Endodermal cell (in vitro differentiated cells): ENCODE results near the gene DEPDC7. TPM values are rescaled to one million over a fixed set of nuclear protein-coding genes. Genes with fewer than 3 reads are reported as not detected.

Source experiments
- DNase-seq: peaks from one replicate; pipeline ENCODE4 v3.0.0-alpha.2; 2017
- H3K27ac ChIP-seq: 2 replicates; pipeline ENCODE4 v1.5.1; 2013; ENCODE audit warnings: mild to moderate bottlenecking, low read depth, low read length, moderate library complexity
- H3K27me3 ChIP-seq: 2 replicates; pipeline ENCODE4 v1.6.1; 2013; ENCODE audit warnings: mild to moderate bottlenecking, low read length, moderate library complexity; ENCODE audit not compliant: insufficient read depth, control insufficient read depth, poor library complexity, severe bottlenecking
- H3K36me3 ChIP-seq: 2 replicates; pipeline ENCODE4 v1.7.0; 2013; ENCODE audit warnings: mild to moderate bottlenecking, low read length, moderate library complexity; ENCODE audit not compliant: control insufficient read depth, insufficient read depth
- H3K4me1 ChIP-seq: one replicate; pipeline ENCODE4 v1.7.0; 2013; ENCODE audit warnings: low read length; ENCODE audit not compliant: control insufficient read depth, insufficient read depth
- H3K4me3 ChIP-seq: 2 replicates; pipeline ENCODE4 v1.5.1; 2013; ENCODE audit warnings: mild to moderate bottlenecking, low read length, moderate library complexity
- H3K9ac ChIP-seq: 2 replicates; pipeline ENCODE4 v1.6.1; 2013; ENCODE audit warnings: mild to moderate bottlenecking, low read length, moderate library complexity; ENCODE audit not compliant: poor library complexity, severe bottlenecking; ENCODE audit errors: extremely low read depth
- H3K9me3 ChIP-seq: 2 replicates; pipeline ENCODE4 v1.6.1; 2013; ENCODE audit warnings: mild to moderate bottlenecking, low read length, moderate library complexity; ENCODE audit not compliant: control insufficient read depth
- H3K27ac Mint-ChIP-seq: 2 replicates; pipeline ENCODE4 v1.8.0; 2020; ENCODE audit warnings: mixed read lengths
- H3K27me3 Mint-ChIP-seq: 2 replicates; pipeline ENCODE4 v1.8.0; 2021; ENCODE audit warnings: mild to moderate bottlenecking, mixed read lengths; ENCODE audit not compliant: insufficient read depth
- H3K36me3 Mint-ChIP-seq: 2 replicates; pipeline ENCODE4 v1.8.0; 2020; ENCODE audit warnings: low read depth, mixed read lengths
- H3K4me1 Mint-ChIP-seq: 2 replicates; pipeline ENCODE4 v1.8.0; 2020; ENCODE audit warnings: mixed read lengths
- H3K4me3 Mint-ChIP-seq: 2 replicates; pipeline ENCODE4 v1.8.0; 2020; ENCODE audit warnings: mild to moderate bottlenecking, moderate library complexity, mixed read lengths
- H3K9me3 Mint-ChIP-seq: 2 replicates; pipeline ENCODE4 v1.8.0; 2020; ENCODE audit warnings: mild to moderate bottlenecking, mixed read lengths
- WGBS, 2 experiments: methylation state at CpG; one replicate each; pipeline versions ENCODE4 v1.1.5 to v1.1.7; 2013; ENCODE audit warnings: missing lambda C conversion rate in 2 of 2, mixed read lengths in 1 of 2; ENCODE audit not compliant: insufficient coverage in 1 of 2, insufficient read length in 1 of 2; 5-methylcytosine and 5-hydroxymethylcytosine counted together
- total RNA-seq, 2 donors: library from RNA; stranded (reverse); fragmentation: NEBNext Ultra II Directional in 1 of 2; extraction: Animal tissue kit (Norgen Biotek cat#: 25700) in 1 of 2; gene quantifications; 2 replicates in 1 of 2; 3 replicates in 1 of 2; pipeline ENCODE4 v1.2.1, GENCODE V29; 2021
- TF ChIP-seq, protein P1 (sequence below): fragments of 200-600 bp; sonication (generic); conservative IDR thresholded peaks from 2 replicates; pipeline ENCODE4 v1.5.0; 2021; ENCODE audit warnings: antibody characterized with exemption, mild to moderate bottlenecking

DEPDC7 gene
- total RNA-seq, 2 donors from 2014 or later = 7.7 to 11.4 TPM

DNA sequence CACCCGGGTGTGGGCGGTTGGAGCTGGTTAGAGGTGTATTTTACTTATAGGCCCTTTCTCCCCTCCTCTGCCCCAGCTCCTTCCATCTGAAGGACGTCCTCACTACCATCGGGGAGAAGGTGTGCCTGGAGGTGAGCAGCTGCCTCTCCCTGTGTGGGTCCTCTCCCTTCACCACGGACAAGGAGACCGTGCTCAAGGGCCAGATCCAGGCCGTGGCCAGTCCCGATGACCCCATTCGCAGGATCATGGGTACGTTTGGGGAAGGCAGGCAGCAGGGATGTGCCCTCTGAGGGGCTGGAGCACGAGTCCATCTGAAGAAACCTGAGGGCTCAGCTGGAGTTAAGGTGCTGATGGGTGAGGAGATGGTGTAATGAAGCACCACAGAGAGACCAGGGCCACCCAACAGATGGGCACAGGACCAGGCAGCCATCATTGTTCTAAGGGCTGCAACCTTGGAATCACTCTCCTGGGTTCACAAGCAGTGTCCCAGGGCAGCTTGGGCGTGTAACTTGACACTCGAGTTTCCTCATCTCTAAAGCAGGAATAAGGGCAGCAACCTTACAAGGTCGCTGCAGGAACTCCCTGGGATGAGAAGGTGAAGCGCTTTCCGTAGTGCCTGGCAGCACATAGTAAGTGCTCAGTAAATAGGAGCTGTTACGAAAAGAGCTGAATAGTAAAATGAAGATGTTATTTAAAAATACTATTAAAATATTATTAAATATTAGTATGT lies 53.1 kb downstream of the DEPDC7 start:
- peaks cover 81% of the 10 kb centered on the region for H3K36me3 ChIP-seq
- H3K9me3 ChIP-seq = no peaks in the 10 kb centered on the region
- H3K27me3 Mint-ChIP-seq = no peaks in the 10 kb centered on the region
- TF ChIP-seq, protein P1, sequence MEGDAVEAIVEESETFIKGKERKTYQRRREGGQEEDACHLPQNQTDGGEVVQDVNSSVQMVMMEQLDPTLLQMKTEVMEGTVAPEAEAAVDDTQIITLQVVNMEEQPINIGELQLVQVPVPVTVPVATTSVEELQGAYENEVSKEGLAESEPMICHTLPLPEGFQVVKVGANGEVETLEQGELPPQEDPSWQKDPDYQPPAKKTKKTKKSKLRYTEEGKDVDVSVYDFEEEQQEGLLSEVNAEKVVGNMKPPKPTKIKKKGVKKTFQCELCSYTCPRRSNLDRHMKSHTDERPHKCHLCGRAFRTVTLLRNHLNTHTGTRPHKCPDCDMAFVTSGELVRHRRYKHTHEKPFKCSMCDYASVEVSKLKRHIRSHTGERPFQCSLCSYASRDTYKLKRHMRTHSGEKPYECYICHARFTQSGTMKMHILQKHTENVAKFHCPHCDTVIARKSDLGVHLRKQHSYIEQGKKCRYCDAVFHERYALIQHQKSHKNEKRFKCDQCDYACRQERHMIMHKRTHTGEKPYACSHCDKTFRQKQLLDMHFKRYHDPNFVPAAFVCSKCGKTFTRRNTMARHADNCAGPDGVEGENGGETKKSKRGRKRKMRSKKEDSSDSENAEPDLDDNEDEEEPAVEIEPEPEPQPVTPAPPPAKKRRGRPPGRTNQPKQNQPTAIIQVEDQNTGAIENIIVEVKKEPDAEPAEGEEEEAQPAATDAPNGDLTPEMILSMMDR = no peak
- no peak for DNase-seq
- no peak overlapping the region for H3K4me3 Mint-ChIP-seq
- H3K36me3 Mint-ChIP-seq = peaks cover 76% of the 10 kb centered on the region
- H3K4me3 ChIP-seq = no peak overlapping the region
- H3K27ac Mint-ChIP-seq = no peak overlapping the region
- no peaks in the 10 kb centered on the region for H3K4me1 ChIP-seq
- 83 to 96% methylated on average over 10 to 16 of the region's 17 CpGs for WGBS, 2 experiments
- no peak overlapping the region for H3K9ac ChIP-seq
- no peak overlapping the region for H3K27ac ChIP-seq
- no peaks in the 10 kb centered on the region for H3K27me3 ChIP-seq
- H3K9me3 Mint-ChIP-seq = no peaks in the 10 kb centered on the region
- peaks cover 11% of the 10 kb centered on the region for H3K4me1 Mint-ChIP-seq

DNA sequence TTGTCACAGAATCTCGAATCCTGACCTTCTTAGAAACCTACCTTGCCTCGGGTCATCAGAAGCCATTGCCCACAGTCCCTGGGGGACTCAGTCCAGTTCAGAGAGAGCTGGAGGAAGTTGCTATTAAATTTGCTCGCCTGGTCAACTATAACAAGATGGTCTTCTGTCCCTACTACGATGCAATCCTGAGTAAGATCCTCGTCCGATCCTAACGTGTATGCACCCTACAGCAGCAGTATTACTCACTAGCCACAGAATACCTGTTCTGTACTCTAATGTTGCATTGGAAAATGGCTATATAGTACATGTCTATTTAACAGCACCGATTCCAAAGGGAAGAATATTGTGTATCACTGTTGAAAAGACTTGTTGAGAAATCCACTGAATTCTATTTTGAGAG lies 56.8 kb downstream of the DEPDC7 start:
- H3K27me3 ChIP-seq = no peaks in the 10 kb centered on the region
- no peaks in the 10 kb centered on the region for H3K9me3 Mint-ChIP-seq
- H3K27ac Mint-ChIP-seq = no peak overlapping the region
- H3K4me1 ChIP-seq = no peaks in the 10 kb centered on the region
- H3K4me1 Mint-ChIP-seq = no peaks in the 10 kb centered on the region
- H3K27ac ChIP-seq = no peak overlapping the region
- H3K4me3 ChIP-seq = no peak overlapping the region
- peaks cover 86% of the 10 kb centered on the region for H3K36me3 ChIP-seq
- no peaks in the 10 kb centered on the region for H3K27me3 Mint-ChIP-seq
- no peak overlapping the region for H3K9ac ChIP-seq
- TF ChIP-seq, protein P1 = no peak
- no peak overlapping the region for H3K4me3 Mint-ChIP-seq
- H3K36me3 Mint-ChIP-seq = peaks cover 86% of the 10 kb centered on the region
- no peak for DNase-seq
- 91 to 96% methylated on average over 4 to 8 of the region's 8 CpGs for WGBS, 2 experiments
- peaks cover 6% of the 10 kb centered on the region for H3K9me3 ChIP-seq

Other genes with a start within 250 kb of the DEPDC7 start
- not detected for gene CCDC73, start 221.2 kb upstream of the DEPDC7 start, total RNA-seq
- gene PRRG4, start 186.0 kb upstream of the DEPDC7 start, total RNA-seq = 1 to 10 TPM; 2.9 to 3.7 TPM
- gene QSER1, start 123.1 kb upstream of the DEPDC7 start, total RNA-seq = 10 to 100 TPM; 66.5 to 82.0 TPM
- gene TCP11L1, start 23.7 kb downstream of the DEPDC7 start, total RNA-seq = 10 to 100 TPM; 54.0 to 63.7 TPM
- gene CSTF3, start 145.6 kb downstream of the DEPDC7 start, total RNA-seq = 10 to 100 TPM; 59.3 to 72.1 TPM
- gene HIPK3, start 241.5 kb downstream of the DEPDC7 start, total RNA-seq = 10 to 100 TPM; 31.6 to 33.2 TPM